Ovary (tissue), 3 donors: ENCODE measurements around the gene ABCA6.

Source experiments
- EP300 ChIP-seq: sonication (generic); formaldehyde crosslinking; IDR thresholded peaks from one replicate; pipeline ENCODE4 v1.6.1; 2017; ENCODE audit warnings: antibody characterized with exemption
- TF ChIP-seq, protein P1 (sequence below), 3 donors: fragments of 450-650 bp in 2 of 3; fragments of 200-600 bp in 1 of 3; IDR thresholded peaks; one replicate each; pipeline versions ENCODE4 v1.5.1 to v1.8.0; 2016 to 2022; ENCODE audit warnings: antibody characterized with exemption in 3 of 3, mild to moderate bottlenecking in 1 of 3
- donor health status: DM: no; HTN: no; CAD: no.

GRCh38 chr17:69045646-69046045, 96.0 kb downstream of the ABCA6 start:
- no peak for TF ChIP-seq EP300
- TF ChIP-seq, protein P1, sequence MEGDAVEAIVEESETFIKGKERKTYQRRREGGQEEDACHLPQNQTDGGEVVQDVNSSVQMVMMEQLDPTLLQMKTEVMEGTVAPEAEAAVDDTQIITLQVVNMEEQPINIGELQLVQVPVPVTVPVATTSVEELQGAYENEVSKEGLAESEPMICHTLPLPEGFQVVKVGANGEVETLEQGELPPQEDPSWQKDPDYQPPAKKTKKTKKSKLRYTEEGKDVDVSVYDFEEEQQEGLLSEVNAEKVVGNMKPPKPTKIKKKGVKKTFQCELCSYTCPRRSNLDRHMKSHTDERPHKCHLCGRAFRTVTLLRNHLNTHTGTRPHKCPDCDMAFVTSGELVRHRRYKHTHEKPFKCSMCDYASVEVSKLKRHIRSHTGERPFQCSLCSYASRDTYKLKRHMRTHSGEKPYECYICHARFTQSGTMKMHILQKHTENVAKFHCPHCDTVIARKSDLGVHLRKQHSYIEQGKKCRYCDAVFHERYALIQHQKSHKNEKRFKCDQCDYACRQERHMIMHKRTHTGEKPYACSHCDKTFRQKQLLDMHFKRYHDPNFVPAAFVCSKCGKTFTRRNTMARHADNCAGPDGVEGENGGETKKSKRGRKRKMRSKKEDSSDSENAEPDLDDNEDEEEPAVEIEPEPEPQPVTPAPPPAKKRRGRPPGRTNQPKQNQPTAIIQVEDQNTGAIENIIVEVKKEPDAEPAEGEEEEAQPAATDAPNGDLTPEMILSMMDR (IDR thresholded peaks at IDR 0.05): no peak
